NB4 (cell line): ENCODE measurements around the gene SLC26A2.

Experiments used
- POLR2A ChIP-seq: IDR thresholded peaks from 2 replicates; pipeline ENCODE4 v1.6.1; 2011; ENCODE audit warnings: mild to moderate bottlenecking; ENCODE audit not compliant: insufficient read length; ENCODE audit errors: extremely low read depth
- TF ChIP-seq, protein P1 (sequence below): IDR thresholded peaks from one replicate; pipeline ENCODE4 v1.5.1; 2012; ENCODE audit warnings: low read depth, low read length

DNA sequence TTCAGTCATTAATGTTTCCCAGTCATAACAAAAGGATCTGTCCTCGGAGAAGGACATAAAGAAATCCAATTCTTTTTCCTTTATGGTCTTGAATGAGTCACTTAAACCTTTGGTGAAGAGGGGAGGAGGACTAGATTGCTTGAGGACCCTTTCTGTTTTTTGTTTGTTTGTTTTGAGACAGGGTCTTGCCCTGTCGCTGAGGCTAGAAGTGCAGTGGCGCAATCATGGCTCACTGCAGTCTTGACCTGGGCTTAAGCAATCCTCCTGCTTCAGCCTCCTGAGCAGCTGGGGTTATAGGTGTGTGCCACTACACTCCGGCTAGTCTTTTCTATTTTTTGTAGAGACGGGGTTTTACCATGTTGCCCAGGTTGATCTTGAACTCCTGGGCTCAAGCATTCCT is 27.6 kb downstream of the SLC26A2 start:
- TF ChIP-seq, protein P1, sequence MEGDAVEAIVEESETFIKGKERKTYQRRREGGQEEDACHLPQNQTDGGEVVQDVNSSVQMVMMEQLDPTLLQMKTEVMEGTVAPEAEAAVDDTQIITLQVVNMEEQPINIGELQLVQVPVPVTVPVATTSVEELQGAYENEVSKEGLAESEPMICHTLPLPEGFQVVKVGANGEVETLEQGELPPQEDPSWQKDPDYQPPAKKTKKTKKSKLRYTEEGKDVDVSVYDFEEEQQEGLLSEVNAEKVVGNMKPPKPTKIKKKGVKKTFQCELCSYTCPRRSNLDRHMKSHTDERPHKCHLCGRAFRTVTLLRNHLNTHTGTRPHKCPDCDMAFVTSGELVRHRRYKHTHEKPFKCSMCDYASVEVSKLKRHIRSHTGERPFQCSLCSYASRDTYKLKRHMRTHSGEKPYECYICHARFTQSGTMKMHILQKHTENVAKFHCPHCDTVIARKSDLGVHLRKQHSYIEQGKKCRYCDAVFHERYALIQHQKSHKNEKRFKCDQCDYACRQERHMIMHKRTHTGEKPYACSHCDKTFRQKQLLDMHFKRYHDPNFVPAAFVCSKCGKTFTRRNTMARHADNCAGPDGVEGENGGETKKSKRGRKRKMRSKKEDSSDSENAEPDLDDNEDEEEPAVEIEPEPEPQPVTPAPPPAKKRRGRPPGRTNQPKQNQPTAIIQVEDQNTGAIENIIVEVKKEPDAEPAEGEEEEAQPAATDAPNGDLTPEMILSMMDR: no peak
- TF ChIP-seq POLR2A: no peak
